NCI-H226 (cell line): ENCODE measurements around the gene ZNF165.
"Not testable (repeated sequence)": the region's sequence is repeated elsewhere in the genome, so short reads cannot be mapped to it uniquely, and the experiment has no call there.

Experiments
- DNase-seq: peaks from one replicate; pipeline ENCODE4 v3.0.0-alpha.2; 2015

Gene ZNF165

DNA sequence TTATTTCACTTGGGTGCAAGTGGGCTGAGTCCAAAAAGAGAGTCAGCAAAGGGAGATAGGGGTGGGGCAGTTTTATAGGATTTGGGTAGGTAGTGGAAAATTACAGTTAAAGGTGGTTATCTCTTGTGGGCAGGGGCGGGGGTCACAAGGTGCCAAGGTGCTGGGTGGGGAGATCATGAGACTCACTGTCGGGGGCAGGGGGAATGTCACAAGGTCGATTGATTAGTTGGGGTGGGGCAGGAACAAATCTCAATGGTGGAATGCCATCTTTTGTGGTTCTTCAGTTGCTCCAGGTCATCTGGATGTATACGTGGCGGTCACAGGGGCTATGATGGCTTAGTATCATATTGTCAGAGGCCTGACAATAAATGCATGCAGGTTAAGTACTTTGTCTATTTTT lies 41.9 kb downstream of the ZNF165 start:
- DNase-seq: not testable (repeated sequence)

DNA sequence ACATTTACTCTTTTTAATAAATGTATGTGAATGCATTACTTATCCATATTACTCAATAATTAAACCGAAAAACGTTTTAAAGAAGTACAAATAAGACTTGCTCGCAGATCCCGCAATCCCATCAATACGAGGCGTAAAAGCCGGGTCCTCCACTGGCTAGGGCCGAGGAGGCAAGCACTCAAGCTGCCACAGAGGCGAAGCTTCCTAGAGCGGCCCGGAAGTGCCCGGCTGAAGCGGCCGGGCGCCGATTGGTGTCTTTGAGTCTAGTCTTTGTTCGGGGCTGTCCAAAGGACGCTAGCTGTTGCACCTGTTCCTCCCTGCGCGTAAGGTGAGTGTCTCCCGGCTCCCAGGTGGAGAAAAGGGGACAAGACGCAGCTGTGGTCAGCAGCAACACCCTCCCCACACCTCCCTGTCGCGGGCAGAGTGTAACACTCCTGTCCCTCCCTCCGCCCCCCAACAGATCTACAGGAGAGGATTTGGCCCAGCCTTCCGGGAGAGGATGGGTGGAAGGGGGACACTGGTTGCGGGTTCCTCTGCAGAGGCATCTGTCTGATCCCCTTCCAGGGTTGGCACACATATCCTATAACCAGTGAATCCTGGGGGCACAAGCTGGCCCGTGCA lies 44.1 kb downstream of the ZNF165 start, which contains the start of gene ZSCAN16:
Gene ZSCAN16 (plus strand): TSS at position 260 of the 621 bp plus-strand sequence. CDS start 835 bp downstream, outside the sequence.
- peak; percentile 78 for DNase-seq

DNA sequence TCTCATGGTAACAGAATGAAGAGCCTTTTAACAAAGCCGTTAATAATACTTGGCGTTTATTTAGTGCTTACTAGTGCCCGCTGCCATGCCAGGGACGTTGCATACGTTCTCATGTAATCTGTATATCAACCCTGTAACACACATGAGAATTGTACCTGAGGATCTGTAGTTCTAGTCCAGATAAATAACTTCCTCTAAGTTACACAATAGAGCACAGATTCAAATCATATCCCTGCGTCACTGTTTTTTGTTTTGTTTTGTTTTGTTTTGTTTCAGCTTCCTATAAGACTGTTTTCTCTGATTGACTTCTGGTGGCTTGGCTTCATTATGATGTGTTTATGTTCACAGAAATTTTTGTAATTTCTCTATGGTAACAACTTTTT lies 44.6 kb downstream of the ZNF165 start:
- DNase-seq: no peak

DNA sequence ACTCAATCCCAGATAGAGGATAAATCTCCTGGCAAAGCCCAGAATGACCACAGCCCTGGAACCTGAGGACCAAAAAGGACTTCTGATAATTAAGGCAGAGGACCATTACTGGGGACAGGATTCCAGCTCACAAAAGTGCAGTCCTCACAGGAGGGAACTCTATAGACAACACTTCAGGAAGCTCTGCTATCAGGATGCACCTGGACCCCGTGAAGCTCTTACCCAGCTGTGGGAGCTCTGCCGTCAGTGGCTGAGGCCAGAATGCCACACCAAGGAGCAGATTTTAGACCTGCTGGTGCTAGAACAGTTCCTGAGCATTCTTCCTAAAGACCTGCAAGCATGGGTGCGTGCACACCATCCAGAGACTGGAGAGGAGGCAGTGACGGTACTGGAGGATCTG lies 45.0 kb downstream of the ZNF165 start:
- no peak for DNase-seq

DNA sequence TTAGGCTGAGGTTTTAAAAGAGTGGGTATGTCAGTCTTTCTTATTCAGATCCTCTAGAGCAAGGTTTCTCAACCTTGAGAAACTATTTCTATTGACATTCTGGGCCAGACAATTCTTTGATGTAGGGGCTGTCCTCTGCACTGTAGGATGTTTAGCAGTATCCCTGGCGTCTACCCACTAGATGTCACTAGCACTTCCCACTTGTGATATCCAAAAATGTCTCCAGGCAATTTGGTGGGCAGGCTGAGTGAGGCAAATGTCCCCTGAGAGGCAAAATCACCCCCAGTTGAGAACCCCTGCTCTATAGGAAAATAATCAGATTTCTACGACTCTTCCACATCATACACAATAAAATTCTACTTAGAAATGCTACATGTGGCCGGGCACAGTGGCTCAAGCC lies 53.6 kb downstream of the ZNF165 start:
- DNase-seq: peak; percentile 7

DNA sequence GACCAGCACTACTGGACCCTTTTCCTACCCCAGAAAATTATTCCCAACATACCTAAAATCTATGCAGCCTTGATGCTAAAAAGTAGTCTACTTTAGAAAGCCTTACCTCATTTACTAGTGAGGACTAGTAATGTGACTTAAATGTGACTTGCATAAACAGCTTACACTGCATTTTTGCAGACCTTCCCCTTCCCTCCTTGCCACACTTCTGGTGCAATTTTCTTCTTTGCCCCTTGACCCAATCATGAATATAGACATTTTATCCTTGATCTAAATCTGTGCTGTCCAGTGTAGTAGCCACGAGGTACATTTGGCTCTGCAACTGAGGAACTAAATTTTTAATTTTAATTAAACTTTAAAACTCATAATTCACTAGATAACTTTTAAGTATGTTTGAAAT lies 54.3 kb downstream of the ZNF165 start:
- DNase-seq: no peak

DNA sequence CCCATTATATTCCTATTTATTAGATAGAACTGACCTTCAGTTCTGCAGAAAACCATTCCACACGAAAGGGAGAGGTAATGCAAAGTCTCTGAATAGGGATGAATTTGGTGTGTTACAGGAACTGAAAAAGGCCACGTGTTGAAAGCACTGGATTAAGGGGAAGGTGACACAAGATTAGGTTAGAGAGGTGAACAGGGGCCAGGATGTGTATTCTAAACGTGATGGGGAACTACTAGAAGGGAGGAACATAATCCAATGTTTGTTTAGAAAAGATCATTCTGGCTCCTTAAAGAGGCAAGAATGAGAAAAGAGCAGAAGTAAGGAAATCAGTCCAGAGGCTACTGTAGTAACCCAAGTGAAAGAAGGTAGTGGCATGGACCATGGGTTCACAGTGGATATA lies 55.0 kb downstream of the ZNF165 start:
- DNase-seq: no peak

DNA sequence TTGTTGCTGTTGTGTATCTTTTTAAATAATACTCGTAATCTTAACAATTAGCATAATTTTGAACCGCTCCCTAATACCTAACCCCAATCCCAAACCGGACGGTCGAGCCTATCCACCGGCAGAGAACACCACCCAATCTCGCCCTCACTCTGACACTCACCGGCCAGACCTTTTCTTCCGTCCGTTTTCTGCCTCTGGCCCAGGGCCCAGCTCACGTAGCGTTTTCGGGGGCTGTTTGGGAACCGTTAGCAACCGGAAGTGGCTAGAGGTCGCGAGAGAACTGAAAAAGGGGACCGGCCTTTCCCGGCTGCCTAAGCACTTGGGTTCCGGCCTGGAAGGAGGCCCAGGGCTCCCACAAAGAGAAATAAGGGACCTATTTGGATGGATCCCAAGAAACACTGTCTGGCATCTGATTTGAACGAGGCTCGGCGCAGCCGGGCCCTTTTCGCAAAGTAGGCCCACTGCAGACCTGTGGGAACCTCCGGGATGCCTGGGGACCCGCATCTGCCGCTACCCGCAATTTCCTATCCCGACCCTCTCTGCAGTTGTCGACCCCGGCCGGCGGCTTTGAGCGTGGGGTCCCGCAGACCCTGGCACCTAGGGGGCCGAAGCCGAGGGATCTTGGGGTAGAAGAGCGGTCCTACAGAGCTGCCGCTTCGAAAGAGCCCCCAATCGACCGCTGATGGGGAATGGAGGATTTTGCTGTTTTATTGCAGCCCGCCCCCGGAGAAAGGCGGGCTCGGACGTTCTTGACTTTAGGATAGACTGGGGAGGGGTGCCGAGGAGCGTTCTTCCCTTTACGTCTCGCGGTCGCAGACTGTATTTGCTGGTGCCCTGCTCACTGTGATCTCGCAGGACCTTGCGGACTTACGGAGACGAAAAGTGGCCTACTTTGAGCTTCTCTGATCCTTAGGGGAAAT lies 56.5 kb downstream of the ZNF165 start:
- DNase-seq: peak; percentile 90

DNA sequence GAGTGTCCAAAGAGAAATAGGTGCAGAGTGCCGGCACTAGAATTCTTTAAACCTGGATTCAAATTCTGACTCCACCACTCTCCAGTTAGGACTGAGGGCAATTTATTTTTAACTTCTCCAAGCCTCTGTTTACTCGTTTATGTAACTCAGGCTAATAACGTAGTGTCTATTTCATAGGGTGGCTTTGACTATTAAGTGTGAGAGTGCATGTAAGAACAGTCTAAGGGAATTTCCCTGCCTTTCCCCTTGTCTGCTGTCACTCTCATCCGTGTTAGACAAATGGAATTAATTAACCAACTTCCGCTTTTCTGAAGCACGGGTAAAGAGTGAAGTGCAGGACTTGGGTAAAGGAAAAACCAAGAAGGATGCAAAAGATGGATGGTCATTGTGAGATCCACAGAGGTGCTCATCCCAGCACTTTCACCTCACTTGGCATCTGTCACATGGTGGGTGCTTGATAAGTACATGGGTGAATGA lies 57.2 kb downstream of the ZNF165 start:
- no peak for DNase-seq
